GM18508 (cell line): ENCODE data around the gene HSPB6.
A peak's percentile ranks its signal among the peaks of the same experiment; 100 is the strongest.

Source experiments
- ATAC-seq: cut with Tn5 transposase; IDR thresholded peaks from one replicate; pipeline ENCODE4 v1.9.1; 2021; ENCODE audit warnings: moderate number of reproducible peaks; ENCODE audit not compliant: insufficient read depth, unreplicated experiment

HSPB6 gene

GRCh38 chr19:35719402-35720162 lies 37.2 kb downstream of the HSPB6 start:
- no peak for ATAC-seq

- ATAC-seq = no peak
These were observed 38.3 kb downstream of the HSPB6 start for GRCh38 chr19:35718345-35719041.

GRCh38 chr19:35717665-35718344 lies 39.0 kb downstream of the HSPB6 start, which contains the start of gene KMT2B:
KMT2B (plus strand) TSS chr19:35718003; CDS start chr19:35718019, 16 bp downstream.
- ATAC-seq = no peak

DNA sequence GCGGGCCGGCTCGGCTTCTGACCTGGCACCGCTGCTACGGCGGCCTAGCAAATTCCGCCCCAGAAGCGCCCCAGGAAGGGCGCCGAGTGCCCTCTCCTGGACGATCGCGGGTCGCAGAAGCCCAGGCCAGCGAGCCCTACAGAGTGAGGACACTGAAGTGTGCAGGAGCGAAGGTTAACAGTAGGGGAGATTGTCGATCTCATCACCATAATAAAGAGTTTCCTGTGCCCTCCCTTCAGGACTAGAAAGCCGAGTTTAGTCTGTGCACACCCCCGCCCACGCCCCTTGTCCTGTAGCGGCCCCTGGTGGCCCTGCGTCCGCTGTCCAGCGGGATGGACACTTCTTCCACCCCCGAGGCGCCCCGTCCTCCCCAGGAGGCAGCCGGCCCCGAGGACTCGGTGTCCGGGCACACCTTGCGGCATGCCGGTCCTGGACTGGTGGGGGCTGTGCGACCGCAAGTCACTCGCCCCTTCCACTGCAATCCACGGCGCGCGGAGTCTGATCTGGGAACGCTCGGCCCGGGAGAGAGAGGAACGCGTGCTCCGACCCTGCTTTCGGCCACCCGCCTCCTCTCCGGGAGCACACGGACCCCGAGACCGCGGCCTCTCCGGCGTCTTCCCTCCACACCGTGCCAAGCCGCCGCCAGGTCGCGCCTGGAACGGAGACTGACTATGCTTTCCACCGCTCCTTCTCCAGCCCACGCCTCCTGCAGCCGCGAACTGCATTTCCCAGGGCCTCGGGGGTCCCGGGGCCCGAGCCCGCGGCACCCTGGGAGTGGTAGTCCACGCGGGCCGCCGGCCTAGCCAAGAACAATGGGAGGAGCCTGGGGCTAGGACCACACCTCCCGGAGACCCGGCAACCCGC lies 39.8 kb downstream of the HSPB6 start:
- no peak for ATAC-seq

GRCh38 chr19:35715981-35716800 lies 40.6 kb downstream of the HSPB6 start:
- no peak for ATAC-seq

DNA sequence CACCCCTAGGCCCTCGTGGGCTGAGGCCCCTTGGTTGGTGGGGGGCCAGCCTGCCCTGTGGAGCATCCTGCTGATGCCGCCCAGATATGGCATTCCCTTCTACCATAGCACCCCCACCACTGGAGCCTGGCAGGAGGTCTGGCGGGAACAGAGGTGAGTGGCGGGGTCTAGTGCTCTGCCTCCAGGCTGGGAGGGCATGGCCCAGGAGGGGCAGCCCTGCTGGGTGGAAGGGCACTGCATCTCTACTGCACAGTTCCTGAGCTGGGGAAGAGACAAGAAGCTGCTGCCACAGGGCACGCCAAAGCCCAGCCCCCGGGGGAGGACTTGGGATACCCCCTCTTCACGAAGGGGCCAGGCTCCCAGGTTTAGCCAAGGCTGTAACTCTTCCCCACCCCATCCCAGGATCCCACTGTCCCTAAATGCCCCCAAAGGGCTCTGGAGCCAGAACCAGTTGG lies 41.4 kb downstream of the HSPB6 start:
- ATAC-seq = no peak

GRCh38 chr19:35714601-35715354 lies 42.1 kb downstream of the HSPB6 start:
- ATAC-seq = no peak

- ATAC-seq = no peak
These were observed 42.8 kb downstream of the HSPB6 start for GRCh38 chr19:35713904-35714495.

- ATAC-seq = no peak
These were observed 43.4 kb downstream of the HSPB6 start for GRCh38 chr19:35713506-35713850.

DNA sequence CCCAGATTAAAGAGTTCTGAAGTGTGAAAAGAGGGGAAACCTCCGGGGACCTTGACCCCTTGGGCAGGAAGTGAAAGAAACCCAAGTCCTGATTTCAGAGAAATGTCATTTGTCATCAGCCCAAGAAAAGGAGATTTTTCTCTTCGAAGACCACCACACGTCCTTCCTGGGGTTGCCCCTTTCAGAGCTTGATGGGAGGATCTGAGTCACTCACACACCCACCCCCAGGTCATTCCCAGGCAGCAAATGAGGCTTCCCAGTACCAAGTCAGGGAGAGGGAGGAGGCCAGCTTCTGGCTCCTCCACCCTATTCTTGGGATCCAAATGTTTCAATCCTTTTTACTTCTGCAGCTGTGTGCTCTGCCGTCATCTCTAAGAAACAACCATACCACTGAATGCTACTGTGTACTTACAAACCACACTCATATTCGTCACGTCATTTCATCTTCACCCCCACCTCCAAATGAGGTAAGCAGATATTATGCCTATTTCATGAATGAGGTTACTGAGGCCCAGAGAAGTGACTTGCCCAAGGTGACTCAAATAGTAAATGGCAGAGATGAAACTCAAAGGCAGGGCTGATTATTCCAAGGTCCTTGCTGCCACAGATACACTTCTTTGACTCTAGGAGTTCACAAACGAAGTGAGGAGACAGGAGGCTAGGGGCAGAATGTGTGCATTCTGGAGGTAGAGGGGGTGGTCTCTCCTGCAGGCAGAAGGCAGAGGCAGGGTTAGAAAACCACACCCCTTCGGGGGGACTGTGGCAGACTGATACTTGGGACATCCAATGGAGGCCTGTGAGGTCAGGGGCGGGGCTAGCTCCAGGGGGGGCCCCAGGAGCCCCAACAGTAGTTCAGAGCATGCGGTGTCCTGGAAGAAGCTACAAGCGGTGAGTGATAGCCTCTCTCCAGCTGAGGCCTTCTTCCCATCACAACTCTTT lies 44.0 kb downstream of the HSPB6 start:
- ATAC-seq = no peak

DNA sequence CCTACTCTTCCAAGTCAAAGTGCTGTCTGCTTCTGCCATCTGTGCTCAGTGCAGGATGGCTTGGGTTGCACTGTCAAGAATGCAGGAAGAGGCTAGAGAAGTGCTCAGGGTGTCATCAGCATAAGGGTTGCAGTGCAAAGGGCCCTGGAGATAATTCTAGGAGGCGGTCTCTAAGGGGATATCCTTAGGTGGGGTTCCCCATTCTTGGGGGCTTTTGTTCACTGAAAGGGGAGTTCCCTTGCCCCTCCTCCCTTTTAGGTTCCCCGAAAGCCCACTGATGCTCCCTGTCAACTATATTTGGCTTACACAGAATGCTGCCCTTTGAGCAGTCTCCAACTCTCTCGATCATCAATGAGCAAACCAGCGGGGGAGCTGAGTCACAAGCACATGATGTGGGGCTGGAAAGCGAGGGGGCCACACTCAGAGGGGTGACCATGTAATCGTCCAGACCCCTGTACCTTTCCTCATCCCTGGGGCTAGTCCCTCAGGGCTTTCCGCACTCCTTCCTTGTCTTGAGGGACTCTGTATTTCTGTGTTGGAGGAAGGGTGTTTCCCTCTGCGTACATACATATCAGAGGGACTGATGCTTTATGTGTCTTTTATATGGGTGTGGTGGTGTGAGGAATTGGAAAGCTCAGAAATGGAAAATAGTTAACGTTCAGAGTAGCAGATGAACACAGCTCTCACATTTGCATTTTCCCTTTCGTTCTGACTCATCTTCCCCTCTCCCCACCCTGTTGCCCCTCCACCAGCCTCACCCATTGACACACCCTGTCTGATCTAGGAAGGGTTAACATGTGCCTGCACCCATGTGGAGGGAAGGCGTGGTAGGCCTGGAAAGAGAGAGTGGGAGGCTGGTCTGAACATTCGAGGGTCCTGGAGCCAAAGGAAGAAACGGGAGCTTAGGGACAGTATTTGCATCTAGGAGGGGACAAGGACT lies 45.8 kb downstream of the HSPB6 start:
- ATAC-seq = peak; percentile 31

GRCh38 chr19:35708391-35708790 lies 48.4 kb downstream of the HSPB6 start:
- ATAC-seq = no peak
